ENCODE results near the gene LTBP1. TPM values are rescaled to one million over a fixed set of nuclear protein-coding genes. Genes with fewer than 3 reads are reported as not detected.

Gene LTBP1
- total RNA-seq, 4 donors from 2014 or later: 15.8 to 56.7 (median 28.3) TPM

GRCh38 chr2:33339269-33339668 lies 392.5 kb downstream of the LTBP1 start:
- intact Hi-C loops (cut with DNase I; ENCODE audit: low total_unique reads) (no loop called here), in situ Hi-C loops (cut with MboI; ENCODE audit: low pct_ligation_motif_present in 1 of 4, low pct_unique_long_range_greater_than_20kb in 1 of 4, low sequenced_read_pairs in 3 of 4) (no loop called here)
- TF ChIP-seq EP300 (IDR thresholded peaks at IDR 0.05; ENCODE audit: low read depth) (no peak), POLR2AphosphoS5 (IDR thresholded peaks at IDR 0.05) (no peak), POLR2A (IDR thresholded peaks at IDR 0.05) (no peak)
- TF ChIP-seq, protein P1, sequence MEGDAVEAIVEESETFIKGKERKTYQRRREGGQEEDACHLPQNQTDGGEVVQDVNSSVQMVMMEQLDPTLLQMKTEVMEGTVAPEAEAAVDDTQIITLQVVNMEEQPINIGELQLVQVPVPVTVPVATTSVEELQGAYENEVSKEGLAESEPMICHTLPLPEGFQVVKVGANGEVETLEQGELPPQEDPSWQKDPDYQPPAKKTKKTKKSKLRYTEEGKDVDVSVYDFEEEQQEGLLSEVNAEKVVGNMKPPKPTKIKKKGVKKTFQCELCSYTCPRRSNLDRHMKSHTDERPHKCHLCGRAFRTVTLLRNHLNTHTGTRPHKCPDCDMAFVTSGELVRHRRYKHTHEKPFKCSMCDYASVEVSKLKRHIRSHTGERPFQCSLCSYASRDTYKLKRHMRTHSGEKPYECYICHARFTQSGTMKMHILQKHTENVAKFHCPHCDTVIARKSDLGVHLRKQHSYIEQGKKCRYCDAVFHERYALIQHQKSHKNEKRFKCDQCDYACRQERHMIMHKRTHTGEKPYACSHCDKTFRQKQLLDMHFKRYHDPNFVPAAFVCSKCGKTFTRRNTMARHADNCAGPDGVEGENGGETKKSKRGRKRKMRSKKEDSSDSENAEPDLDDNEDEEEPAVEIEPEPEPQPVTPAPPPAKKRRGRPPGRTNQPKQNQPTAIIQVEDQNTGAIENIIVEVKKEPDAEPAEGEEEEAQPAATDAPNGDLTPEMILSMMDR (IDR thresholded peaks at IDR 0.05): no peak
- no peak overlapping the region for H3K27ac ChIP-seq
- no peaks in the 10 kb centered on the region for H3K36me3 ChIP-seq
- no peaks in the 10 kb centered on the region for H3K27me3 ChIP-seq
- no peaks in the 10 kb centered on the region for H3K9me3 ChIP-seq
- no peaks in the 10 kb centered on the region for H3K4me1 ChIP-seq
- H3K4me3 ChIP-seq: no peak overlapping the region
- WGBS, 2 donors (ENCODE audit: low coverage in 1 of 2): 88 to 97% methylated on average over 3 to 5 of the region's 5 CpGs
- no peak for DNase-seq

DNA sequence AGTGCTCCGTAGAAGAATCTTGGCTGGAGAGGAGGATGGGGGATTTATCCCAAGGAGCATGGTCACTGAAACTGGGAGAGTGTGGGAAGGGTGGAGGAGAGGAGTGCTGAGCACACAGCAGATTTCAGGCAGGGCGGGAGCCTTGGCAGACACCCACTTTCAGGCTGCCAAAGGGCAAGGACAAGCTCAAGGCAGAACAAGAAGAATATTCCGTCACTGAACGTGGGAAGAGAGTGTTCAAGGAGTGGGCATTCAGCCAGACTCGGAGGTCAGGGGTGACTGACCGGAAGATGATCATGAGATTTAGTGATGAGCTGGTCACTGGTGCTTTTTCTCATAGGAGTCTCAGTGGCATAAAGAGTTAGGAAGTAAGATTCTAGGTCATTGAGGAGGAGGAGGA lies 393.5 kb downstream of the LTBP1 start:
- no peaks in the 10 kb centered on the region for H3K36me3 ChIP-seq
- H3K4me3 ChIP-seq: no peak overlapping the region
- H3K27ac ChIP-seq: no peak overlapping the region
- 74 to 77% methylated on average over 6 of the region's 6 CpGs for WGBS, 2 donors (ENCODE audit: low coverage in 1 of 2)
- H3K9me3 ChIP-seq: no peaks in the 10 kb centered on the region
- in situ Hi-C loops (cut with MboI; ENCODE audit: low pct_ligation_motif_present in 1 of 4, low pct_unique_long_range_greater_than_20kb in 1 of 4, low sequenced_read_pairs in 3 of 4): no loop called here
- no peak for TF ChIP-seq EP300 (IDR thresholded peaks at IDR 0.05; ENCODE audit: low read depth)
- TF ChIP-seq POLR2A (IDR thresholded peaks at IDR 0.05): no peak
- TF ChIP-seq, protein P1 (IDR thresholded peaks at IDR 0.05): no peak
- no peak for TF ChIP-seq POLR2AphosphoS5 (IDR thresholded peaks at IDR 0.05)
- no peaks in the 10 kb centered on the region for H3K27me3 ChIP-seq
- DNase-seq: peak; percentile 14
- intact Hi-C loops (cut with DNase I; ENCODE audit: low total_unique reads): no loop called here
- H3K4me1 ChIP-seq: no peaks in the 10 kb centered on the region

GRCh38 chr2:33342171-33342570 lies 395.4 kb downstream of the LTBP1 start:
- Histone ChIP-seq H3K9me3 (no peaks in the 10 kb centered on the region), H3K27ac (no peak overlapping the region), H3K27me3 (no peaks in the 10 kb centered on the region), H3K4me3 (no peak overlapping the region), H3K36me3 (no peaks in the 10 kb centered on the region), H3K4me1 (no peaks in the 10 kb centered on the region)
- 67 to 75% methylated on average over 5 of the region's 5 CpGs for WGBS, 2 donors (ENCODE audit: low coverage in 1 of 2)
- in situ Hi-C loops (cut with MboI; ENCODE audit: low pct_ligation_motif_present in 1 of 4, low pct_unique_long_range_greater_than_20kb in 1 of 4, low sequenced_read_pairs in 3 of 4) (no loop called here), intact Hi-C loops (cut with DNase I; ENCODE audit: low total_unique reads) (no loop called here)
- DNase-seq: no peak
- TF ChIP-seq, protein P1 (IDR thresholded peaks at IDR 0.05): no peak
- TF ChIP-seq POLR2AphosphoS5 (IDR thresholded peaks at IDR 0.05): no peak
- TF ChIP-seq POLR2A (IDR thresholded peaks at IDR 0.05): no peak
- TF ChIP-seq EP300 (IDR thresholded peaks at IDR 0.05; ENCODE audit: low read depth): no peak

- TF ChIP-seq POLR2A (IDR thresholded peaks at IDR 0.05): no peak
- H3K4me3 ChIP-seq: no peak overlapping the region
- H3K4me1 ChIP-seq: no peaks in the 10 kb centered on the region
- H3K36me3 ChIP-seq: no peaks in the 10 kb centered on the region
- DNase-seq: no peak
- H3K27me3 ChIP-seq: no peaks in the 10 kb centered on the region
- WGBS, 2 donors (ENCODE audit: low coverage in 1 of 2): 40 to 83% methylated on average over 1 to 4 of the region's 4 CpGs
- intact Hi-C loops (cut with DNase I; ENCODE audit: low total_unique reads) (no loop called here), in situ Hi-C loops (cut with MboI; ENCODE audit: low pct_ligation_motif_present in 1 of 4, low pct_unique_long_range_greater_than_20kb in 1 of 4, low sequenced_read_pairs in 3 of 4) (no loop called here)
- no peak overlapping the region for H3K27ac ChIP-seq
- H3K9me3 ChIP-seq: no peaks in the 10 kb centered on the region
Measured at GRCh38 chr2:33342705-33343104, 396.0 kb downstream of the LTBP1 start.

DNA sequence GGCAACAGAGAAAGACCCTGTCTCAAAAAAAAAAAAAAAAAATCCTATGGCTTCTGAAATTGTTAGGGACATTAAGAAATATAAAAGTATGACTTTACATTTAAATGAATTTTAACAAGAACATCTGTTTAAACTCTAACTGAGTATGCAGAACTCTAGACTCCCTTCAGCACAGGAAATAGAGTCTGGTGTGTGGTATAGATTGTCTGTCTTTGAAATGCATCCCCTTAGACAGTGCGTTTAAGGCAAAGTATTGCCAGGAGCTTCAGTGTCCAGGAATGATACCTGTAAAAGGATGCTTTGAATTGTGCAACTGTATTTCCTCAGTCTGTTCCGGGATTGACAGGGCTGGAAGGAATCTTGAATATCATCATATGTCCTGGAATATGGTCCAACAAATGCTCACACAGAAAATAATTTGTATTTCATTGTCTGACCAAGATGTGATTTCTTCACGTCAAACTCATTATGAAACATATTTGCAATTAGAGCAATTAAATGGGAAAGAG lies 396.7 kb downstream of the LTBP1 start:
- Histone ChIP-seq H3K36me3 (no peaks in the 10 kb centered on the region), H3K9me3 (no peaks in the 10 kb centered on the region), H3K4me1 (no peaks in the 10 kb centered on the region), H3K27me3 (no peaks in the 10 kb centered on the region), H3K27ac (no peak overlapping the region), H3K4me3 (no peak overlapping the region)
- intact Hi-C loops (cut with DNase I; ENCODE audit: low total_unique reads): no loop called here
- 89 to 90% methylated on average over 3 of the region's 3 CpGs for WGBS, 2 donors (ENCODE audit: low coverage in 1 of 2)
- DNase-seq: no peak
- TF ChIP-seq POLR2AphosphoS5 (IDR thresholded peaks at IDR 0.05): no peak
- TF ChIP-seq, protein P1 (IDR thresholded peaks at IDR 0.05): no peak
- no peak for TF ChIP-seq POLR2A (IDR thresholded peaks at IDR 0.05)
- TF ChIP-seq EP300 (IDR thresholded peaks at IDR 0.05; ENCODE audit: low read depth): no peak
- in situ Hi-C loops (cut with MboI; ENCODE audit: low pct_ligation_motif_present in 1 of 4, low pct_unique_long_range_greater_than_20kb in 1 of 4, low sequenced_read_pairs in 3 of 4): no loop called here

All from transverse colon (tissue), 4 donors.